HepG2 (cell line): Measurements from ENCODE around the gene CEP78. TPM values are rescaled to one million over a fixed set of nuclear protein-coding genes. Genes with fewer than 3 reads are reported as not detected.
A peak's percentile ranks its signal among the peaks of the same experiment; 100 is the strongest.

Source experiments
- ATAC-seq: fragments of 200-7000 bp; cut with Tn5 transposase; 3 replicates; pipeline ENCODE4 v1.9.1; 2020; ENCODE audit warnings: mild to moderate bottlenecking, moderate library complexity
- BruUV-seq: library from RNA; stranded (reverse); fragments of 400-500 nt; replicated peaks from 2 replicates; lab custom pipeline; 2021; lab: Mats Ljungman, UMichigan
- CTCF ChIA-PET: fragments of 300-600 bp; formaldehyde crosslinking; extraction: SDS; loops from one replicate; lab custom pipeline; 2021; ENCODE audit warnings: low total read pairs, inconsistent platforms, low intra/inter-chr PET ratio; lab: Yijun Ruan, JAX
- POLR2A ChIA-PET: fragments of 350-600 bp; sonication (Branson Sonifier 250); formaldehyde crosslinking; loops from one replicate; lab custom pipeline; 2020; ENCODE audit warnings: antibody characterized with exemption, inconsistent platforms; lab: Yijun Ruan, JAX
- DNase-seq: peaks from one replicate; pipeline ENCODE4 v3.0.0-alpha.2; 2015; ENCODE audit warnings: low spot score
- FAIRE-seq: peaks from 3 replicates; lab custom pipeline; 2011; peaks lifted over from hg19 to GRCh38; lab: Jason Lieb, UNC
- H2AFZ ChIP-seq: one replicate; pipeline ENCODE4 v1.6.1; 2011; ENCODE audit warnings: low read length, inconsistent platforms
- H3K27ac ChIP-seq: fragments of 300-600 bp; 3 replicates; pipeline ENCODE4 v1.8.0; 2011; ENCODE audit warnings: mixed run types, mild to moderate bottlenecking, mixed read lengths, low read length, inconsistent platforms; ENCODE audit not compliant: insufficient read depth; ENCODE audit errors: extremely low read length
- H3K27me3 ChIP-seq, 2 experiments: fragments of 200-600 bp in 1 of 2; 2 replicates in 1 of 2; 3 replicates in 1 of 2; pipeline versions ENCODE4 v1.6.0 to v1.8.0; 2011; ENCODE audit warnings: low read length in 2 of 2, mild to moderate bottlenecking in 2 of 2, moderate library complexity in 2 of 2, inconsistent platforms in 1 of 2; ENCODE audit not compliant: insufficient read depth in 2 of 2, control insufficient read depth in 1 of 2
- H3K36me3 ChIP-seq, 2 experiments: fragments of 200-600 bp in 1 of 2; replicated peaks in 1 of 2; 2 replicates in 1 of 2; 3 replicates in 1 of 2; pipeline versions ENCODE4 v1.5.1 to v1.8.0; 2011; ENCODE audit warnings: low read length in 2 of 2, inconsistent platforms in 1 of 2; ENCODE audit not compliant: insufficient read depth in 2 of 2, control insufficient read depth in 1 of 2
- H3K4me1 ChIP-seq: 2 replicates; pipeline ENCODE4 v1.5.1; 2012; ENCODE audit warnings: low read length, inconsistent platforms; ENCODE audit not compliant: insufficient read depth
- H3K4me2 ChIP-seq: 2 replicates; pipeline ENCODE4 v1.6.0; 2011; ENCODE audit warnings: low read depth, low read length, inconsistent platforms
- H3K4me3 ChIP-seq, 3 experiments: fragments of 200-600 bp in 1 of 3; sonication (generic), shearing (Covaris generic) in 1 of 3; replicated peaks in 1 of 3; 2 replicates each; pipeline ENCODE4 v1.5.1; 2011 to 2016; ENCODE audit warnings: low read length in 3 of 3, inconsistent platforms in 2 of 3, low read depth in 2 of 3, mild to moderate bottlenecking in 2 of 3, control low read depth in 1 of 3, mixed read lengths in 1 of 3; ENCODE audit not compliant: insufficient read depth in 1 of 3
- H3K79me2 ChIP-seq: one replicate; pipeline ENCODE4 v1.6.1; 2011; ENCODE audit warnings: low read length, inconsistent platforms; ENCODE audit not compliant: insufficient read depth
- H3K9ac ChIP-seq: 2 replicates; pipeline ENCODE4 v1.6.0; 2011; ENCODE audit warnings: mild to moderate bottlenecking, low read depth, low read length, inconsistent platforms; ENCODE audit not compliant: insufficient read depth
- H3K9me3 ChIP-seq: 2 replicates; pipeline ENCODE4 v1.5.1; 2012; ENCODE audit warnings: mild to moderate bottlenecking, low read length
- H4K20me1 ChIP-seq: 2 replicates; pipeline ENCODE4 v1.6.0; 2011; ENCODE audit warnings: inconsistent platforms, mild to moderate bottlenecking, low read length, moderate library complexity; ENCODE audit not compliant: insufficient read depth
- CEBPB ChIP-seq: IDR thresholded peaks from 2 replicates; pipeline ENCODE4 v1.6.1; 2011; ENCODE audit warnings: low read depth, low read length, improper control_type of control experiment, borderline replicate concordance
- CTCF ChIP-seq: sonication (generic); formaldehyde crosslinking; IDR thresholded peaks from 2 replicates; pipeline ENCODE4 v1.5.0; 2020; ENCODE audit warnings: mild to moderate bottlenecking, missing genetic modification reagents, moderate library complexity
- EHMT2 ChIP-seq: fragments of 200-600 bp; sonication (generic); IDR thresholded peaks from 2 replicates; pipeline ENCODE4 v1.7.0; 2017; ENCODE audit warnings: antibody characterized with exemption, low read depth, low read length, borderline replicate concordance
- ELF3 ChIP-seq: IDR thresholded peaks from 2 replicates; pipeline ENCODE4 v1.6.1; 2016; ENCODE audit warnings: missing genetic modification reagents, missing compliant biosample characterization
- MLX ChIP-seq: IDR thresholded peaks from 2 replicates; pipeline ENCODE4 v1.6.1; 2016
- SAP130 ChIP-seq: IDR thresholded peaks from 2 replicates; pipeline ENCODE4 v1.6.1; 2016; ENCODE audit warnings: low read depth
- SMARCC2 ChIP-seq: fragments of 450-650 bp; IDR thresholded peaks from 2 replicates; pipeline ENCODE4 v1.6.1; 2017; ENCODE audit warnings: antibody characterized with exemption, mild to moderate bottlenecking
- SMC3 ChIP-seq: IDR thresholded peaks from 2 replicates; pipeline ENCODE4 v1.6.1; 2011; ENCODE audit warnings: low read length, improper control_type of control experiment
- STAG1 ChIP-seq: sonication (generic); formaldehyde crosslinking; IDR thresholded peaks from 2 replicates; pipeline ENCODE4 v1.4.0; 2020; ENCODE audit warnings: missing genetic modification reagents
- ZBTB39 ChIP-seq: sonication (generic); formaldehyde crosslinking; IDR thresholded peaks from 2 replicates; pipeline ENCODE4 v1.5.0; 2020; ENCODE audit warnings: missing genetic modification reagents
- ZNF33A ChIP-seq: sonication (generic); formaldehyde crosslinking; IDR thresholded peaks from 2 replicates; pipeline ENCODE4 v1.5.1; 2020; ENCODE audit warnings: missing genetic modification reagents, mild to moderate bottlenecking, moderate library complexity, borderline replicate concordance
- ZNF569 ChIP-seq: sonication (generic); formaldehyde crosslinking; IDR thresholded peaks from 2 replicates; pipeline ENCODE4 v1.5.0; 2020; ENCODE audit warnings: mild to moderate bottlenecking, missing genetic modification reagents, moderate library complexity, borderline replicate concordance
- ZSCAN29 ChIP-seq: sonication (generic); formaldehyde crosslinking; conservative IDR thresholded peaks from 2 replicates; pipeline ENCODE4 v1.4.0; 2020; ENCODE audit warnings: mild to moderate bottlenecking, missing genetic modification reagents
- WGBS: methylation state at CpG from one replicate; pipeline ENCODE4 v1.1.6; 2017; ENCODE audit warnings: low lambda C conversion rate; 5-methylcytosine and 5-hydroxymethylcytosine counted together
- in situ Hi-C: cut with HindIII; loops from 2 replicates; pipeline ENCODE4 v1.10.0; 2017; ENCODE audit warnings: low pct_unique_long_range_greater_than_20kb; ENCODE audit not compliant: extremely low pct_ligation_motif_present
- intact Hi-C: fragments of 100-400 bp; cut with micrococcal nuclease; formaldehyde crosslinking; loops from one replicate; pipeline ENCODE4 v1.10.0; 2022; ENCODE audit not compliant: unreplicated experiment
- polyA plus RNA-seq, 8 experiments: library from polyadenylated mRNA; depleted of rRNA in 3 of 8; stranded (reverse) in 7 of 8; unstranded in 1 of 8; fragments of >200 nt; fragmentation: Illumina TruSeq in 4 of 8; extraction: Trizol in 4 of 8; gene quantifications; 2 replicates each; pipeline versions ENCODE4 v1.2.1 to v1.2.3, GENCODE V29; 2011 to 2016; ENCODE audit warnings: low read depth in 4 of 8, missing spikeins in 1 of 8, mixed read lengths in 1 of 8; ENCODE audit not compliant: insufficient read depth in 1 of 8
- total RNA-seq, 5 experiments: library from RNA; depleted of rRNA; stranded (reverse); fragments of >200 nt; fragmentation: Illumina TruSeq; extraction: Trizol; gene quantifications; 2 replicates each; pipeline ENCODE4 v1.2.3, GENCODE V29; 2016; ENCODE audit warnings: low read depth in 1 of 5

The CEP78 gene
- total and polyA plus RNA-seq, 2 of the 13 experiments (the other 11 are each of a cell fraction or from before 2014, with no cell fraction given), result 5.1 to 30.8 TPM

- TF ChIP-seq ZBTB39 (no peak), ELF3 (CRISPR knock-in tag) (0 out of 2 replicates have a peak, but pooled peaks have one; percentile 36), SMC3 (peak; percentile 76), ZSCAN29 (CRISPR knock-in tag) (no peak), CTCF (CRISPR knock-in tag) (peak; percentile 86), STAG1 (CRISPR knock-in tag) (peak; percentile 75), ZNF33A (CRISPR knock-in tag) (no peak), SAP130 (CRISPR knock-in tag) (0 out of 2 replicates have a peak, but pooled peaks have one; percentile 21)
Observed at GRCh38 chr9:78239506-78239905, 3.6 kb downstream of the CEP78 start (continued).

GRCh38 chr9:78242041-78242440 is 6.2 kb downstream of the CEP78 start:
- Histone ChIP-seq H3K4me1 (peaks cover 36% of the 10 kb centered on the region), H3K4me2 (no peak overlapping the region), H3K36me3 (peaks cover 0 to 22% of the 10 kb centered on the region in 2 experiments; a peak in 3 of 5 replicates), H3K79me2 (peaks cover 4% of the 10 kb centered on the region), H3K9me3 (no peaks in the 10 kb centered on the region), H4K20me1 (no peaks in the 10 kb centered on the region), H3K27me3 (no peaks in the 10 kb centered on the region), H3K9ac (no peak overlapping the region), H2AFZ (no peak overlapping the region), H3K27ac (no peak overlapping the region), H3K4me3 (no peak overlapping the region)
- TF ChIP-seq MLX (CRISPR knock-in tag), result no peak
- no peak for TF ChIP-seq EHMT2
- TF ChIP-seq CEBPB, result 0 out of 2 replicates have a peak, but pooled peaks have one; percentile 19
- TF ChIP-seq SMARCC2, result no peak
- no peak for TF ChIP-seq ZNF569
- POLR2A ChIA-PET, result no interaction called here
- ATAC-seq (no peak), FAIRE-seq (no peak), DNase-seq (no peak)
- BruUV-seq, result no TSS peak
- intact Hi-C loops (no loop called here), in situ Hi-C loops (no loop called here)
- CTCF ChIA-PET, result no interaction called here
- WGBS, result 82% methylated on average over 4 of the region's 4 CpGs
